Heart left ventricle (tissue), 16 donors: ENCODE measurements around the gene OLFM2. TPM values are rescaled to one million over a fixed set of nuclear protein-coding genes. Genes with fewer than 3 reads are reported as not detected.
A peak's percentile ranks its signal among the peaks of the same experiment; 100 is the strongest.

Experiments used
- ATAC-seq, 4 donors: fragments of 200-7000 bp; cut with Tn5 transposase; one replicate each; pipeline ENCODE4 v1.9.1; 2020 to 2022; ENCODE audit warnings: moderate library complexity in 4 of 4, mild to moderate bottlenecking in 3 of 4, moderate number of reproducible peaks in 1 of 4
- DNase-seq, 5 donors: peaks; one replicate each; pipeline ENCODE4 v3.0.0-alpha.2; 2020
- H3K27ac ChIP-seq, 12 donors: fragments of 200-600 bp; sonication (generic) in 4 of 12; one replicate each; pipeline versions ENCODE4 v1.5.0 to v1.8.0; 2016 to 2022; ENCODE audit warnings: mild to moderate bottlenecking in 2 of 12
- H3K27me3 ChIP-seq, 9 donors: fragments of 200-600 bp; sonication (generic) in 2 of 9; one replicate each; pipeline versions ENCODE4 v1.5.1 to v1.8.0; 2016 to 2022; ENCODE audit warnings: mild to moderate bottlenecking in 3 of 9
- H3K36me3 ChIP-seq, 9 donors: fragments of 200-600 bp; sonication (generic) in 2 of 9; one replicate each; pipeline versions ENCODE4 v1.5.0 to v1.8.0; 2018 to 2022; ENCODE audit warnings: mild to moderate bottlenecking in 2 of 9
- H3K4me1 ChIP-seq, 12 donors: fragments of 200-600 bp; sonication (generic) in 4 of 12; one replicate each; pipeline versions ENCODE4 v1.5.0 to v1.8.0; 2016 to 2022; ENCODE audit warnings: mild to moderate bottlenecking in 3 of 12
- H3K4me3 ChIP-seq, 12 donors: fragments of 200-600 bp; sonication (generic) in 4 of 12; one replicate each; pipeline versions ENCODE4 v1.5.0 to v1.8.0; 2017 to 2022; ENCODE audit warnings: mild to moderate bottlenecking in 9 of 12, moderate library complexity in 4 of 12
- H3K9me3 ChIP-seq, 12 donors: fragments of 200-600 bp; sonication (generic) in 4 of 12; one replicate each; pipeline versions ENCODE4 v1.5.0 to v1.8.0; 2016 to 2022; ENCODE audit warnings: mild to moderate bottlenecking in 1 of 12
- CTCF ChIP-seq, 12 donors: fragments of 200-600 bp; sonication (generic) in 4 of 12; IDR thresholded peaks; one replicate each; pipeline versions ENCODE4 v1.5.0 to v1.8.0; 2018 to 2022; ENCODE audit warnings: antibody characterized with exemption in 12 of 12, mild to moderate bottlenecking in 5 of 12
- POLR2A ChIP-seq, 2 donors: fragments of 450-650 bp; IDR thresholded peaks; one replicate each; pipeline ENCODE4 v1.6.1; 2017; ENCODE audit warnings: antibody characterized with exemption in 2 of 2, mild to moderate bottlenecking in 2 of 2, moderate library complexity in 2 of 2
- WGBS, 4 donors: extraction: QIAGEN DNeasy Blood & Tissue Kit in 2 of 4; methylation state at CpG; one replicate each; pipeline versions ENCODE4 v1.1.5 to v1.1.7; 2013 to 2018; 5-methylcytosine and 5-hydroxymethylcytosine counted together
- intact Hi-C, 10 donors: fragments of 100-400 bp; cut with DNase I; formaldehyde crosslinking; loops; one replicate each; pipeline versions ENCODE4 v1.11.1 to v1.14.2; 2022
- polyA plus RNA-seq, 2 donors: library from polyadenylated mRNA; stranded (reverse); fragments of 200-250 nt; gene quantifications; one replicate each; pipeline ENCODE4 v1.2.3, GENCODE V29; 2013
- total RNA-seq, 9 donors: library from RNA; depleted of rRNA in 2 of 9; stranded (reverse); fragments of >200 nt in 2 of 9; fragmentation: NEBNext Ultra II Directional in 3 of 9; extraction: Animal tissue kit (Norgen Biotek cat#: 25700) in 3 of 9; gene quantifications; one replicate each; pipeline versions ENCODE4 v1.1.0 to v1.2.4, GENCODE V29; 2016 to 2023
- donor health status: ischemic (EF 13 %, LVEDD 7.1; RV severe dilation, severe dysfunction).
- donor health status: healthy with polysubstance abuse.
- donor health status: DM: no; HTN: yes; CAD: no.
- donor health status: DM: no; HTN: no; CAD: no.
- donor health status: ischemic (EF 25% LVEDD 6.9; RV normal size, moderate dysfunction).
- donor health status: ischemic (EF 25% LVEDD 5.7; RV mildly dilated, moderate dysfunction).
- donor health status: healthy.
- donor health status: DM: yes; HTN: yes; CAD: no.
- donor health status: ischemic (EF 35%, LVEDD 5.7; RV mildly dilated, moderate dysfunction).
- donor health status: nonischemic (EF 11% LVEDD 7.7; RV severe dilation, severe dysfunction).
- donor health status: DM: yes; HTN: yes; CAD: no.
- donor health status: PGD.
- donor health status: ischemic (EF 29% LVEDD 5.4; RV normal size, mild dysfunction).
- donor health status: nonischemic (EF 23%, LVEDD 6.1; RV moderate dilation, normal function).

OLFM2 gene
- total and polyA plus RNA-seq, 11 donors, result 0.67 to 4.6 (median 2.4) TPM

GRCh38 chr19:9967326-9967725 lies 31.0 kb upstream of the OLFM2 start:
- Histone ChIP-seq H3K9me3 (no peaks in the 10 kb centered on the region), H3K36me3 (peaks cover 0 to 77% (median 29%) of the 10 kb centered on the region in 9 donors), H3K27me3 (peaks cover 0 to 45% (median 10%) of the 10 kb centered on the region in 9 donors), H3K4me1 (no peaks in the 10 kb centered on the region), H3K4me3 (no peak overlapping the region), H3K27ac (no peak overlapping the region)
- WGBS, 4 donors, result 56 to 80% (median 63%) methylated on average over 1 to 4 of the region's 4 CpGs
- TF ChIP-seq POLR2A (IDR thresholded peaks at IDR 0.05) (no peak), CTCF (IDR thresholded peaks at IDR 0.05) (no peak)
- ATAC-seq, result no peak
- intact Hi-C loops, result no loop called here
- no peak for DNase-seq

GRCh38 chr19:9966448-9966847 lies 30.1 kb upstream of the OLFM2 start:
- Histone ChIP-seq H3K4me3 (no peak overlapping the region), H3K4me1 (no peaks in the 10 kb centered on the region), H3K36me3 (peaks cover 0 to 75% (median 30%) of the 10 kb centered on the region in 9 donors), H3K27me3 (peaks cover 0 to 45% (median 10%) of the 10 kb centered on the region in 9 donors), H3K27ac (no peak overlapping the region), H3K9me3 (no peaks in the 10 kb centered on the region)
- 9 to 26% (median 22%) methylated on average over 13 to 29 of the region's 29 CpGs for WGBS, 4 donors
- no peak for DNase-seq
- ATAC-seq, result peak in 1 of 4 donors; percentile 15
- no peak for TF ChIP-seq POLR2A (IDR thresholded peaks at IDR 0.05)
- TF ChIP-seq CTCF (IDR thresholded peaks at IDR 0.05), result no peak
- intact Hi-C loops, result no loop called here

- H3K27me3 ChIP-seq, result peaks cover 0 to 45% (median 10%) of the 10 kb centered on the region in 9 donors
- no peak for TF ChIP-seq CTCF (IDR thresholded peaks at IDR 0.05)
- no peak for TF ChIP-seq POLR2A (IDR thresholded peaks at IDR 0.05)
- ATAC-seq (no peak), DNase-seq (no peak)
- H3K4me3 ChIP-seq, result no peak overlapping the region
- no peaks in the 10 kb centered on the region for H3K4me1 ChIP-seq
- 37 to 46% (median 41%) methylated on average over 11 to 14 of the region's 14 CpGs for WGBS, 4 donors
- H3K9me3 ChIP-seq, result no peaks in the 10 kb centered on the region
- no peak overlapping the region for H3K27ac ChIP-seq
- intact Hi-C loops, result no loop called here
- peaks cover 0 to 75% (median 26%) of the 10 kb centered on the region in 9 donors for H3K36me3 ChIP-seq
Observed at GRCh38 chr19:9966024-9966423, 29.7 kb upstream of the OLFM2 start.

- H3K36me3 ChIP-seq, result peaks cover 0 to 65% (median 14%) of the 10 kb centered on the region in 9 donors
- 46 to 54% (median 48%) methylated on average over 7 of the region's 7 CpGs for WGBS, 4 donors
Observed at GRCh38 chr19:9962623-9963290, 26.4 kb upstream of the OLFM2 start.

More at GRCh38 chr19:9962623-9963290, 26.4 kb upstream of the OLFM2 start:
- no peak for DNase-seq
- H3K4me1 ChIP-seq, result no peaks in the 10 kb centered on the region
- TF ChIP-seq CTCF (IDR thresholded peaks at IDR 0.05) (no peak), POLR2A (IDR thresholded peaks at IDR 0.05) (no peak)
- no peak overlapping the region for H3K27ac ChIP-seq
- no peak overlapping the region for H3K4me3 ChIP-seq
- intact Hi-C loops, result no loop called here
- ATAC-seq, result no peak
- peaks cover 0 to 39% (median 11%) of the 10 kb centered on the region in 9 donors for H3K27me3 ChIP-seq
- H3K9me3 ChIP-seq, result no peaks in the 10 kb centered on the region
